HCT116 (cell line): ENCODE data around the gene SARS1. TPM values are rescaled to one million over a fixed set of nuclear protein-coding genes. Genes with fewer than 3 reads are reported as not detected.

Experiments used
- ATAC-seq: fragments of 200-7000 bp; cut with Tn5 transposase; 2 replicates; pipeline ENCODE4 v1.9.1; 2020; ENCODE audit warnings: mild to moderate bottlenecking, moderate library complexity
- Bru-seq: library from RNA; stranded (reverse); fragments of 400-500 nt; gene quantifications from one replicate; lab custom pipeline; 2021; lab: Mats Ljungman, UMichigan
- BruChase-seq, 2 experiments: library from RNA; stranded (reverse); fragments of 400-500 nt; gene quantifications; one replicate each; lab custom pipeline; 2021; lab: Mats Ljungman, UMichigan
- BruUV-seq: library from RNA; stranded (reverse); fragments of 400-500 nt; replicated peaks from 2 replicates; lab custom pipeline; 2021; lab: Mats Ljungman, UMichigan
- CTCF ChIA-PET: fragments of 300-600 bp; sonication (Branson Sonifier 250); formaldehyde crosslinking; loops from one replicate; lab custom pipeline; 2021; ENCODE audit warnings: antibody characterized with exemption; lab: Charles Lee
- POLR2A ChIA-PET: fragments of 300-600, 350-600 bp; sonication (Branson Sonifier 250); formaldehyde crosslinking; loops from one replicate; lab custom pipeline; 2021; ENCODE audit warnings: antibody characterized with exemption; lab: Charles Lee
- RAD21 ChIA-PET, 2 experiments: fragments of 300-600 bp; sonication (Branson Sonifier 250); formaldehyde crosslinking; loops; one replicate each; lab custom pipeline; 2023; ENCODE audit warnings: low total read pairs in 2 of 2; ENCODE audit not compliant: uncharacterized antibody in 2 of 2, unreplicated experiment in 2 of 2, low non-redundant PET in 1 of 2; lab: Charles Lee
- DNase-seq: peaks from one replicate; pipeline ENCODE4 v3.0.0-alpha.2; 2010; ENCODE audit warnings: low read depth, low spot score
- H2AFZ ChIP-seq: fragments of 200-600 bp; shearing (Covaris generic), sonication (generic); 2 replicates; pipeline ENCODE4 v1.6.1; 2017; ENCODE audit warnings: low read depth, mixed run types, mixed read lengths, antibody characterized with exemption, low read length; ENCODE audit not compliant: poor library complexity, severe bottlenecking
- H3K27ac ChIP-seq: 2 replicates; pipeline ENCODE4 v1.5.1; 2012; ENCODE audit warnings: low read depth, low read length
- H3K27me3 ChIP-seq: fragments of 200-600 bp; sonication (generic); 2 replicates; pipeline ENCODE4 v1.6.1; 2016; ENCODE audit warnings: mixed run types, low read length, mixed read lengths; ENCODE audit not compliant: insufficient read depth
- H3K36me3 ChIP-seq, 2 experiments: fragments of 200-500 bp in 1 of 2; fragments of 200-600 bp in 1 of 2; sonication (Bioruptor generic) in 1 of 2; sonication (generic) in 1 of 2; 2 replicates each; pipeline versions ENCODE4 v1.5.1 to v1.6.1; 2014 to 2016; ENCODE audit warnings: low read length in 2 of 2, inconsistent platforms in 1 of 2, mixed read lengths in 1 of 2, mixed run types in 1 of 2; ENCODE audit not compliant: insufficient read depth in 2 of 2, control insufficient read depth in 1 of 2
- H3K4me1 ChIP-seq, 2 experiments: fragments of 200-600 bp in 1 of 2; sonication (generic) in 1 of 2; 2 replicates each; pipeline versions ENCODE4 v1.5.1 to v1.6.1; 2012 to 2017; ENCODE audit warnings: low read length in 2 of 2, inconsistent platforms in 1 of 2, mild to moderate bottlenecking in 1 of 2, mixed read lengths in 1 of 2, mixed run types in 1 of 2, moderate library complexity in 1 of 2; ENCODE audit not compliant: insufficient read depth in 2 of 2, control insufficient read depth in 1 of 2
- H3K4me2 ChIP-seq: fragments of 200-600 bp; sonication (generic); 2 replicates; pipeline ENCODE4 v1.6.1; 2017; ENCODE audit warnings: mixed run types, low read length, mixed read lengths
- H3K4me3 ChIP-seq, 2 experiments: fragments of 200-600 bp in 1 of 2; sonication (generic) in 1 of 2; replicated peaks in 1 of 2; 2 replicates each; pipeline ENCODE4 v1.5.1; 2011 to 2016; ENCODE audit warnings: low read length in 2 of 2, control low read depth in 1 of 2, low read depth in 1 of 2, mild to moderate bottlenecking in 1 of 2, mixed read lengths in 1 of 2, mixed run types in 1 of 2
- H3K79me2 ChIP-seq: fragments of 200-600 bp; sonication (generic); 2 replicates; pipeline ENCODE4 v1.6.1; 2017; ENCODE audit warnings: mild to moderate bottlenecking, mixed run types, low read length, moderate library complexity, mixed read lengths; ENCODE audit not compliant: insufficient read depth
- H3K9ac ChIP-seq: fragments of 200-600 bp; sonication (generic); 2 replicates; pipeline ENCODE4 v1.6.1; 2016; ENCODE audit warnings: low read length, mixed read lengths
- H3K9me2 ChIP-seq: fragments of 200-600 bp; sonication (generic), shearing (Covaris generic); 2 replicates; pipeline ENCODE4 v1.6.1; 2017; ENCODE audit warnings: mixed run types, mild to moderate bottlenecking, moderate library complexity; ENCODE audit not compliant: insufficient read depth
- H3K9me3 ChIP-seq, 2 experiments: fragments of 200-500 bp in 1 of 2; fragments of 200-600 bp in 1 of 2; sonication (Bioruptor generic) in 1 of 2; sonication (generic) in 1 of 2; 2 replicates each; pipeline ENCODE4 v1.6.1; 2014 to 2017; ENCODE audit warnings: low read length in 2 of 2, mixed read lengths in 2 of 2, inconsistent platforms in 1 of 2, low read depth in 1 of 2, mild to moderate bottlenecking in 1 of 2, mixed run types in 1 of 2, moderate library complexity in 1 of 2; ENCODE audit not compliant: control insufficient read depth in 1 of 2, insufficient read depth in 1 of 2
- H4K20me1 ChIP-seq: fragments of 200-600 bp; sonication (generic), shearing (Covaris generic); 2 replicates; pipeline ENCODE4 v1.6.1; 2017; ENCODE audit warnings: mixed run types, mild to moderate bottlenecking, moderate library complexity; ENCODE audit not compliant: insufficient read depth
- ATF3 ChIP-seq: IDR thresholded peaks from 2 replicates; pipeline ENCODE4 v1.6.1; 2012
- CBX3 ChIP-seq: IDR thresholded peaks from 2 replicates; pipeline ENCODE4 v1.6.1; 2012; ENCODE audit warnings: low read depth
- CEBPB ChIP-seq: IDR thresholded peaks from 2 replicates; pipeline ENCODE4 v1.6.1; 2012; ENCODE audit warnings: low read depth
- EGR1 ChIP-seq: IDR thresholded peaks from 2 replicates; pipeline ENCODE4 v1.6.1; 2012; ENCODE audit warnings: low read depth
- EZH2 ChIP-seq: fragments of 200-600 bp; sonication (generic); IDR thresholded peaks from 2 replicates; pipeline ENCODE4 v1.6.1; 2017; ENCODE audit warnings: antibody characterized with exemption, mixed run types
- EZH2phosphoT487 ChIP-seq: fragments of 200-600 bp; IDR thresholded peaks from 2 replicates; pipeline ENCODE4 v1.6.1; 2018; ENCODE audit warnings: antibody characterized with exemption, borderline replicate concordance
- MAX ChIP-seq: IDR thresholded peaks from 2 replicates; pipeline ENCODE4 v1.6.1; 2012
- POLR2A ChIP-seq: IDR thresholded peaks from 2 replicates; pipeline ENCODE4 v1.7.0; 2011; ENCODE audit warnings: borderline replicate concordance; ENCODE audit not compliant: insufficient read depth, insufficient read length; ENCODE audit errors: extremely low read depth
- POLR2AphosphoS5 ChIP-seq: IDR thresholded peaks from 2 replicates; pipeline ENCODE4 v1.6.1; 2011; ENCODE audit warnings: mild to moderate bottlenecking, low read depth, low read length, moderate library complexity
- REST ChIP-seq: IDR thresholded peaks from 2 replicates; pipeline ENCODE4 v1.6.1; 2012; ENCODE audit warnings: low read depth
- SIN3A ChIP-seq: IDR thresholded peaks from 2 replicates; pipeline ENCODE4 v1.6.1; 2012; ENCODE audit warnings: low read depth
- SRF ChIP-seq: IDR thresholded peaks from 2 replicates; pipeline ENCODE4 v1.6.1; 2012; ENCODE audit warnings: low read depth
- TCF7L2 ChIP-seq: IDR thresholded peaks from 2 replicates; pipeline ENCODE4 v1.7.0; 2011; ENCODE audit warnings: borderline replicate concordance, inconsistent platforms; ENCODE audit not compliant: insufficient read depth, insufficient read length; ENCODE audit errors: extremely low read depth
- YY1 ChIP-seq: IDR thresholded peaks from 2 replicates; pipeline ENCODE4 v1.6.1; 2011; ENCODE audit warnings: low read length, low read depth, moderate library complexity, mild to moderate bottlenecking; ENCODE audit not compliant: insufficient replicate concordance; ENCODE audit errors: extremely low read depth
- ZBTB33 ChIP-seq: IDR thresholded peaks from 2 replicates; pipeline ENCODE4 v1.6.1; 2011; ENCODE audit warnings: mild to moderate bottlenecking, low read length, moderate library complexity; ENCODE audit not compliant: insufficient replicate concordance; ENCODE audit errors: extremely low read depth
- ZFX ChIP-seq: fragments of 450-650 bp; IDR thresholded peaks from 2 replicates; pipeline ENCODE4 v1.6.1; 2017
- intact Hi-C: fragments of 100-400 bp; cut with micrococcal nuclease; formaldehyde crosslinking; loops from 2 replicates; pipeline ENCODE4 v1.10.0; 2022
- long read RNA-seq: library from polyadenylated mRNA; unstranded; transcript quantifications from one replicate; pipeline ENCODE4 v2.0.0, GENCODE V29; 2021; ENCODE audit not compliant: unreplicated experiment
- polyA plus RNA-seq: library from polyadenylated mRNA; unstranded; fragments of >200 nt; gene quantifications from 2 replicates; pipeline ENCODE4 v1.2.1, GENCODE V29; 2012; ENCODE audit warnings: missing spikeins
- total RNA-seq: library from RNA; stranded (reverse); gene quantifications from one replicate; pipeline ENCODE4 v1.2.1, GENCODE V29; 2021; ENCODE audit not compliant: unreplicated experiment

The SARS1 gene
- total RNA-seq (206 TPM), Bru-seq, nascent RNA (percentile 97 among the genes with signal in this experiment), BruChase-seq, experiment 1, labeled RNA remaining after a 6-hour chase (percentile 98 among the genes with signal in this experiment), BruChase-seq, experiment 2, labeled RNA remaining after a 2-hour chase (percentile 97 among the genes with signal in this experiment)
- 270 and 310 TPM in 2 replicates for polyA plus RNA-seq
- long read RNA-seq, transcript SARS-203 (2 exons, 1,582 nt), result minor isoform, 5 of 495 reads
- long read RNA-seq, transcript SARS-201 (11 exons, 1,852 nt), result major isoform, 368 of 495 reads
- long read RNA-seq, transcript SARS-206 (2 exons, 804 nt), result minor isoform, 39 of 495 reads
- long read RNA-seq, partial matches to known transcripts, result 29 of 495 reads
- long read RNA-seq, other reads (novel, unspliced or antisense), result 52 of 495 reads

- Histone ChIP-seq H3K4me1 (peaks cover 9 to 31% of the 10 kb centered on the region in 2 experiments), H4K20me1 (peaks cover 3% of the 10 kb centered on the region; the same call in 1 of the 2 replicates), H2AFZ (peak within 1 kb of the TSS; percentile 47), H3K36me3 (peaks cover 3 to 13% of the 10 kb centered on the region in 2 experiments; a peak in 1 of 4 replicates), H3K79me2 (peaks cover 50% of the 10 kb centered on the region), H3K9ac (peak within 1 kb of the TSS; percentile 82), H3K27me3 (no peaks in the 10 kb centered on the region), H3K4me3 (peak within 1 kb of the TSS; percentile 88 to 96), H3K27ac (peak within 1 kb of the TSS; percentile 72), H3K4me2 (peak within 1 kb of the TSS; percentile 88), H3K9me2 (no peaks in the 10 kb centered on the region), H3K9me3 (no peaks in the 10 kb centered on the region)
- ChIA-PET POLR2A (interaction anchor here (0.6 to 2.5 kb wide), 6 partner anchors 8 to 114 kb away, joined by 3 to 10 read pairs (median 5); no protein-coding TSS in a partner anchor), CTCF (interaction anchor here (1.2 to 4.2 kb wide), 3 partner anchors 12 to 114 kb away, joined by 3 to 22 read pairs (median 12); no protein-coding TSS in a partner anchor), RAD21 (no interaction called here)
- DNase-seq (peak; percentile 57), ATAC-seq (peak; percentile 93)
- intact Hi-C loops, result no loop called here
- TSS peak; percentile 96 for BruUV-seq
- TF ChIP-seq EZH2phosphoT487 (no peak), EGR1 (no peak; the same call in 1 of the 2 replicates), ZBTB33 (no peak), TCF7L2 (peak; percentile 78), SIN3A (peak; percentile 58), ZFX (no peak; the same call in 1 of the 2 replicates), REST (no peak), MAX (peak; percentile 74; the same call in 1 of the 2 replicates), CBX3 (no peak), YY1 (no peak), SRF (no peak), ATF3 (no peak), POLR2A (no peak), POLR2AphosphoS5 (peak; percentile 94), CEBPB (no peak), EZH2 (no peak)
Observed at GRCh38 chr1:109213824-109214693, at the start of gene SARS1. TSS of gene SARS1 (plus strand) at chr1:109213918. CDS start at chr1:109213993, 75 bp downstream.
